ENCODE results near the gene TCN1.
"Not testable (repeated sequence)": the region's sequence is repeated elsewhere in the genome, so short reads cannot be mapped to it uniquely, and the experiment has no call there.

The TCN1 gene

DNA sequence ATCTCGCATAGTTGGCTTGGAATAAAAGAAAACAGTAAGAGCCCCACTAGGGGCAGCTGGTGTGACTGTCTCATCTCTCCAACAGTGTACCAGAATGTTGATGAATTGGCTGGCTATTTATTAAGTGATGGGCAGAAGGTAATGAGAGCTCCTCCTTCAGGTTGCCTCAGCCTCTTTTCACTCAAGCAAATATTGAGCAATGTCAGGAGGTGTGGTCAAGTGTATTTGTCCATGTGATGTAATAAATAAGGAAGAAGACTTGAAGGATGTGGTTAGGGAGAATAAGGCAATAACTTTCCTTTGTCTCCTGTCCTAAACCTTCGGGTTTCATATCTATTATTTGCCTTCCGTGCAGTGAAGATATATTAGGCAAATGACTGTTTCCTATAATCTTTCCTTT is at the start of gene TCN1:
TCN1 (minus strand) TSS at position 91 of the 400 bp plus-strand sequence; CDS start at position 74, 17 bp downstream.
- Histone ChIP-seq H3K27ac (ENCODE audit: low read depth, low read length) (no peak within 1 kb of the TSS), H3K9me3 (ENCODE audit: control insufficient read depth, insufficient read depth, low read length) (no peaks in the 10 kb centered on the region), H3K27me3 (ENCODE audit: control insufficient read depth, low read length) (peaks cover 3% of the 10 kb centered on the region; the same call in 1 of the 2 replicates), H3K79me2 (ENCODE audit: control insufficient read depth, low read length) (no peaks in the 10 kb centered on the region), H3K4me2 (ENCODE audit: low read length) (no peak within 1 kb of the TSS), H3K9me2 (replicated peaks; ENCODE audit: control insufficient read depth, low read length) (no peaks in the 10 kb centered on the region), H4K20me1 (ENCODE audit: control insufficient read depth, insufficient read depth, low read depth, low read length) (no peaks in the 10 kb centered on the region), H3K36me3 (ENCODE audit: control insufficient read depth, low read length) (no peaks in the 10 kb centered on the region), H3K4me1 (ENCODE audit: control insufficient read depth, low read length) (no peaks in the 10 kb centered on the region), H3K4me3 (ENCODE audit: low read length) (no peak within 1 kb of the TSS), H3F3A (ENCODE audit: control insufficient read depth, insufficient read depth) (no peaks in the 10 kb centered on the region)
- no peak for TF ChIP-seq CTCF (IDR thresholded peaks at IDR 0.05; ENCODE audit: low read depth, low read length, poor library complexity, severe bottlenecking)
- no peak for TF ChIP-seq EZH2phosphoT487 (IDR thresholded peaks at IDR 0.05; ENCODE audit: borderline replicate concordance, low read length)

DNA sequence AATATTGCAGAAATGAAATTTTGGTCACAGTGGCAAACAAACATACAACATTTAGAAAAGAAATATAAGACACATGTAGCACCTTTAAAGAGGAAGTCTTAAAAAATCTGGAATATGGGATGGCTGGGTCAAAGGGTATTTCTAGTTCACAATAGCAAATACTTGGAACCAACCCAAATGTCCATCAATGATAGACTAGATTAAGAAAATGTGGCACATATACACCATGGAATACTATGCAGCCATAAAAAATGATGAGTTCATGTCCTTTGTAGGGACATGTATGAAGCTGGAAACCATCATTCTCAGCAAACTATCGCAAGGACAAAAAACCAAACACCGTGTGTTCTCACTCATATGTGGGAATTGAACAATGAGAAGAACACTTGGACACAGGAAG is 37.3 kb upstream of the TCN1 start:
- not testable (repeated sequence) for H3F3A ChIP-seq (ENCODE audit: control insufficient read depth, insufficient read depth); H3K4me1 ChIP-seq (ENCODE audit: control insufficient read depth, low read length); H4K20me1 ChIP-seq (ENCODE audit: control insufficient read depth, insufficient read depth, low read depth, low read length); H3K4me2 ChIP-seq (ENCODE audit: low read length); H3K79me2 ChIP-seq (ENCODE audit: control insufficient read depth, low read length); H3K9me3 ChIP-seq (ENCODE audit: control insufficient read depth, insufficient read depth, low read length); H3K36me3 ChIP-seq (ENCODE audit: control insufficient read depth, low read length); H3K4me3 ChIP-seq (ENCODE audit: low read length); H3K27ac ChIP-seq (ENCODE audit: low read depth, low read length); H3K9me2 ChIP-seq (replicated peaks; ENCODE audit: control insufficient read depth, low read length); H3K27me3 ChIP-seq (ENCODE audit: control insufficient read depth, low read length)

DNA sequence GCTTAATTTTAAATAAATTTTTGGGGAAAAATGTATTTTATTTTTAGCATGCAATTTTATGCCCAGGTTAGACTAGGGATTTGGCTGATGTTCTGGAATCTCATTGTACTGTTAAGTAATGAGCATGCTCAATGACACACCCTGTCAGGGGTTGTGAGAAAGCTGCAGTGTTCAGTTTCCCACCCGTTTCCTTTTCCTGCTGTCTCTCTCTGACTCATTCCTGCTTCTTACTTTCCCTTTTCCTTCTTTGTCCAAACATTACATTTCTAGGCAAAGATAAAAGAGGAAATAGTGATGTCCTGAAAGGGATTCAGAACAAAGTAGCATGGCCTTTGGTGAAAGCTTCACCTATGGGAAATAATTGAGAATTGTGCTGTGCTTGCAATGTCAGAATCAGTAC is 35.0 kb upstream of the TCN1 start:
- Histone ChIP-seq H3K9me3 (ENCODE audit: control insufficient read depth, insufficient read depth, low read length) (no peaks in the 10 kb centered on the region), H3K4me3 (ENCODE audit: low read length) (no peak overlapping the region), H3K9me2 (replicated peaks; ENCODE audit: control insufficient read depth, low read length) (no peaks in the 10 kb centered on the region), H3K27me3 (ENCODE audit: control insufficient read depth, low read length) (no peaks in the 10 kb centered on the region), H3K36me3 (ENCODE audit: control insufficient read depth, low read length) (no peaks in the 10 kb centered on the region), H3K27ac (ENCODE audit: low read depth, low read length) (no peak overlapping the region), H3F3A (ENCODE audit: control insufficient read depth, insufficient read depth) (no peaks in the 10 kb centered on the region), H3K4me1 (ENCODE audit: control insufficient read depth, low read length) (no peaks in the 10 kb centered on the region), H3K4me2 (ENCODE audit: low read length) (no peak overlapping the region), H3K79me2 (ENCODE audit: control insufficient read depth, low read length) (no peaks in the 10 kb centered on the region), H4K20me1 (ENCODE audit: control insufficient read depth, insufficient read depth, low read depth, low read length) (no peaks in the 10 kb centered on the region)
- TF ChIP-seq CTCF (IDR thresholded peaks at IDR 0.05; ENCODE audit: low read depth, low read length, poor library complexity, severe bottlenecking) (no peak), EZH2phosphoT487 (IDR thresholded peaks at IDR 0.05; ENCODE audit: borderline replicate concordance, low read length) (no peak)

DNA sequence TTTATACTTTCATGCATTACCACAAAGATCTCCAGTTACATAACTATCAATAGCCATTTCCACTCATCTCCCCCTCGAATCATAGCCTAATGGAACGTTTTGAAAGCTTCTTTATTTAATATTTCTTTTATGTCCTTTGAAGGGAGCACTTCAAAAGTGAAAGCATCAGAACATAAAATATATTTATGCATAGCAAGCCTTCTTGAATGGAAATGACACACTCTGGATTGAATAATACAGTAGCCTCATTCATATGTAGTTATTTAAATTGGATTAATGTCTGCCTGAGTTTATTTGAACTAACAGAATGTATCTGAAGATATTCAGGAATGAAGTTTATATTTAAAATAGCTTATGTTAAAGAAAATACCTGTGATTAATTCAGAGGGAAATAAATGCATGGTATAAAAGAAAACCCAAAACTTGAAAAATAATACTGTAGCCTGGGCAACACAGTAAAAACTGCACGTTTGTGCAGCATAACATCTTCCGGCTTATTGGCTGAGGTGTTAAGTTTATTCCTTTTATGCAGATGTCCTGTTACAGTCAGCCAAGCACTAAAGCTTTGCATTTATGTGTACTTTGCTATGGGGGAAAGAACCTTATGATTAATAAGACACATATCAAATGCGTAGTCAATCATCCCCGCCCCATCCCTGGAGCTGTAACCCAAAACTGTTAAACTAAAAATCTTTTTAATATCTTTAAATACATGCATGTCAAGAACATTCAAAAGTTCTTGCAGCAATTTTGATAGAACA is 34.3 kb upstream of the TCN1 start:
- TF ChIP-seq CTCF (IDR thresholded peaks at IDR 0.05; ENCODE audit: low read depth, low read length, poor library complexity, severe bottlenecking), result no peak
- TF ChIP-seq EZH2phosphoT487 (IDR thresholded peaks at IDR 0.05; ENCODE audit: borderline replicate concordance, low read length), result no peak
- no peaks in the 10 kb centered on the region for H3K36me3 ChIP-seq (ENCODE audit: control insufficient read depth, low read length)
- no peaks in the 10 kb centered on the region for H3F3A ChIP-seq (ENCODE audit: control insufficient read depth, insufficient read depth)
- no peak overlapping the region for H3K27ac ChIP-seq (ENCODE audit: low read depth, low read length)
- H3K9me2 ChIP-seq (replicated peaks; ENCODE audit: control insufficient read depth, low read length), result no peaks in the 10 kb centered on the region
- no peaks in the 10 kb centered on the region for H3K79me2 ChIP-seq (ENCODE audit: control insufficient read depth, low read length)
- no peaks in the 10 kb centered on the region for H3K9me3 ChIP-seq (ENCODE audit: control insufficient read depth, insufficient read depth, low read length)
- H3K4me3 ChIP-seq (ENCODE audit: low read length), result no peak overlapping the region
- H3K4me2 ChIP-seq (ENCODE audit: low read length), result no peak overlapping the region
- no peaks in the 10 kb centered on the region for H4K20me1 ChIP-seq (ENCODE audit: control insufficient read depth, insufficient read depth, low read depth, low read length)
- no peaks in the 10 kb centered on the region for H3K4me1 ChIP-seq (ENCODE audit: control insufficient read depth, low read length)
- no peaks in the 10 kb centered on the region for H3K27me3 ChIP-seq (ENCODE audit: control insufficient read depth, low read length)
